T47D (cell line): ENCODE data around the gene NEUROG1.
"Not testable (repeated sequence)": the region's sequence is repeated elsewhere in the genome, so short reads cannot be mapped to it uniquely, and the experiment has no call there.

Experiments
- DNase-seq, 2 experiments: peaks; one replicate each; pipeline versions ENCODE4 v3.0.0 to v3.0.0-alpha.2; 2011 to 2012; ENCODE audit warnings: low read depth in 1 of 2, low spot score in 1 of 2
- JUND ChIP-seq: IDR thresholded peaks from 2 replicates; pipeline ENCODE4 v1.6.1; 2012; ENCODE audit warnings: low read depth
- in situ Hi-C: cut with HindIII; loops from 2 replicates; pipeline ENCODE4 v1.10.0; 2016; ENCODE audit warnings: low sequenced_read_pairs, low pct_unique_long_range_greater_than_20kb

The NEUROG1 gene

DNA sequence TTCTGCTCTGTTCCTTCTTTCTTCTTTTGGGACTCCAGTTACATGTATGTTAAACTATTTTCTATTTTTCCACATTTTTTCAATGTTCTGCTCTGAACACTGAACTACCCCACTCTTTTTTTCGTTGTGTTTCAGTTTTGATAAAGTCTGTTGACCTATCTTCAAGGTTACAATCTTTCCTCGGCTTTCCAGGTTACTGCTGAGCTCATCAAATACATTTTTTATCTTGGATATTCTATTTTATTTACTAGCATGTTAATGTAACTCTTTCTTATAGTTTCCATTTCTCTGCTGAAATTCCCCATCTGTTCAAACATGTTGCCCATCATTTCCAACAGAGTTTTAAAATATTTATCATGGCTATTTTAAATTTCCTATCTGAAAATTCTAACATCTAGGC lies 13.8 kb downstream of the NEUROG1 start:
- in situ Hi-C loops = no loop called here
- no peak for DNase-seq
- TF ChIP-seq JUND = no peak

DNA sequence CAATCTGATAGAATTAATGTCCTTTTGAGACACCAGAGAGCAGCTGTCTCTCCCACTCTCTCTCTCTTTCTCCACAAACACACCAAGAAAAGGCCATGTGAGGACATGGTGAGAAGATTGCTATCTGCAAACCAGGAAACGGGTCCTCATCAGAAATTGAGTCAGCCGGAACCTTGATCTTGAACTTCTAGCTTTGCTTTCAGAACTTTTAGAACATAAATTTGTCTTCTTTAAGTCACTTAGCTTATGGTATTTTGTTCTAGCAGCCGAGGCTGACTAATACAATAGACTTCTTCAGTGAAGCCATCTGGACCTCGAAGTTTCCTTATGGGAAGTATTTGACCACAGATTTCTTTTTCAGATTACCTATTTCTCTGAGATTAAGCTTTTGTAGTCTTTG lies 18.1 kb downstream of the NEUROG1 start:
- no peak for TF ChIP-seq JUND
- in situ Hi-C loops = no loop called here
- DNase-seq = no peak

DNA sequence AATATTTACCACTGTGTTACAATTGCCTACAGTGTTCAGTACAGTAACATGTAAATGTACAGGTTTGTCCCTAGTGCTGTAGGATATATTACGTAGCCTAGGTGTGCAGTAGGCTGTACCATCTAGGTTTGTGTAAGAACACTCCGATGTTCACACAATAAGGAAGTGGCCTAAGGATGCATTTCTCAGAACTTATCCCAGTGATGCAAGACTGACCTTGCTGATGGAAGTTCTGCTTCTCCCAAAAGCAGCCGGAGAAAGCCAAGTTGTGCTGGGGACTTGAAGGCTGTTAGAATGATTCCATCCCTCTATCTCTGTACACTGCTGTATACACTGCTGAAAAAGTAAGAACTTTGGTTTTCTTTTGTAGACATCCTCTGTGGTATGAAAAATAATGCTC lies 21.6 kb downstream of the NEUROG1 start:
- TF ChIP-seq JUND = no peak
- in situ Hi-C loops = no loop called here
- no peak for DNase-seq

DNA sequence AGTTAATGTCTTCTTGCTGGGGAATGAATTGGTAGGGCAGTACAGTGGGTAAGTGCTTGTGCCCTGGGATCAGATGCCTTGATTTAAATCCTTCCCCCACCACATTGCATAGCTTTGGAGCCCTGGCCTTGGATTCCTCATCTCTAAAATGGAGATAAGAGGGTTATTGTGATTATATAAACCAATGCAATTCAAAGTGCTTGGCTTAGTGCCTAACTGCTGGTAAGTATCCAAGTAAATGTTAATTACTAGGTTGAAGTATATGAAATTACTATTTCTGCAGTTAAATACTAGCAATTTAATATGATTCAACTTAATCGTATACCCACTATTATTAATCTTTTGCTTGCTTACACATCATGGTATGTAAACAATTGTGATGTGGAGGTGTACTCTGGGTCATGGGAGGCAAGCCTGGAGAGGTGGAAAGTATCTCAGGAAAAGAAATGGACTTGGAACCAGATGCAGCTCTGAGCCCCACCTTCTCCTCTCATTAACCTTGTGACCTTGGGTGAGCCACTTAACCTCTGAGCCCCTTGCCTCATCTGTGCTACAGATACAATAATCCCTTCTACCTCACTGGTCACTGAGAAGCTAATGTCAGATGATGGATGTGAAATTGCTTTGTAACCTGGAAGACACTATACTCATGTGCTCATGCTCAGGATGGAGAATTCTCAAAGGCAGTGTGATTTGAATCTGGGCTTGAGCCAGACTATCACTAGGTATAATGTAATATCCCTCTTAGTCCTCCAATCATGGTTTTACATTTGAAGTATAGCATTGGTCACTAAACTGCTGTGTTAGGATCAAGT lies 23.8 kb downstream of the NEUROG1 start:
- TF ChIP-seq JUND = no peak
- in situ Hi-C loops = no loop called here
- no peak for DNase-seq

DNA sequence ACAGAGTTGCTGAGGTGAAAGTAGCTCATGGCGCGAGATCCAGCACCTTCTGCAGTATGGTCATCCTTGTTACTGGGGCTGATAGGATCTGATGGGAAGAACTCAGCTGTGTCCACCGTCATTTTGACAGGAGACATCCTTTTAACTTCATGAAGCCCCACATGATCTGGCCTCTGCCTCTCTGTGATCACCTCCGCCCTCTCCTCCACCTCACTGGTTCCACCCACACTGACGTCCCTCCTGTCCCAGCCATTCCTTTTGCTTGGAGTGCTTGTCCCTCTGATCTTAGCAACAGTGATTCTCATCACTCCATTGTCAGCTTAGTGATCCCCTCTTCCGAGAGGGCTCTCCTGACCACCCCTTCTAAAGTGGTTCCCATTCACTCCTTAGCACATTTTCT lies 25.8 kb downstream of the NEUROG1 start:
- TF ChIP-seq JUND = no peak
- in situ Hi-C loops = no loop called here
- no peak for DNase-seq

DNA sequence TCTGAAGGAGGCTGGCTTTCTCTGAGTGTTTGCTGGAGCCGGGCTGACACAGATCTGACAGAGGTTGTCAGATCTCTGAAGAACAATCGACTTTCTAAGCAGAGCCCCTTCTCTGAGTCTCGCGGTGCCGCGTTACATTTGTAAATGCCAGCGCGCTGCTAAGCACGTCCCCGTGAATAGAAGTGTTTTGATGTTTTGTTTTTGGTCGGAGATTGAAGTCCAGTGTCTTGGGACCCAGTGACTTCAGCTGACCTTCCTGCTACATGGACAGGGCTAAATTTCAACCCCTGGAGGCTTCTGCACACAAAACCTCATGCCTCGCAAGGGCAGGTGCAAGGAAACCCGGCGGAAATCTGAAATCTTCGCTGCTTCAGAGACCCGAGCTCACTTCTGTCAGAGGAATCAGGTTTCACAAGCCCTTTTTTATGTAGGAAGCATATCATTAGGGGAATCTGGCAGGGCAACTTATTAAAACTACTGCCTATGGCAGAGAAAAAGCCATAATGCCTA lies 27.2 kb downstream of the NEUROG1 start:
- no peak for TF ChIP-seq JUND
- in situ Hi-C loops = no loop called here
- no peak for DNase-seq

DNA sequence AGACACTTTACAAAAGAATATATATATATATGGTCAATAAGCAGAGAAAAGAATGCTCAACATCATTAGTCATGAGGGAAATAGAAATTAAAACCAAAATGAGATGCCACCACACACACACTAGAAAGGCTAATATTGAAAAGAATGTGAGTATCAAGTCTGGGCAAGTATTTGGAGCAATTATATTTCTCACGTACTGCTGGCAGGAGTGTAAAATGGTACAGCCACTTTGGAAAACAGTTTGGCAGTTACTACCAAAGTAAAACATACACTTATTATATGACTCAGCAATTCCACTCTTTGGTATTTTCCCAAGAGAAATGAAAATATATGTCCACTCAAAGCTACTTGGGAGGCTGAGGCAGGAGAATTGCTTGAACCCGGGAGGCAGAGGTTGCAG lies 29.8 kb downstream of the NEUROG1 start:
- in situ Hi-C loops = no loop called here
- no peak for DNase-seq
- TF ChIP-seq JUND = no peak

DNA sequence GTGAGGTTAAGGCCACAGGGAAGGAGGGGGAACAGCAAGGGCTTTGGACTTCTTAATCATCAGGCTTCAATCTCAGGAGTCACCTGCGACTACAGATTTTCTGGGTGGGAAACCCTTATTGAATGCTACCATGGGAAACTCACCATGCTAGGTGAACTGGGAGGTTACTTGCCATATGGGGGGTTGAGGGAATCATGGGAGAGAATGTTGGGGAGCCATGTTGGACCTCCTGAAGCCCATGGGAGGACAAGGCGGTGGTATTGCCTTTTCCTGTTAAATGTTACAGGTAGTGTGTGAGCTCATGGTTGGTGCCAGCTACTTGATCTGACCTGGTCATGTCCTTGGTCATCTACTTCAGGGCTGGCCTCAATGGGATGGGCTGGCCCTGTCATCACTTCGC lies 31.4 kb downstream of the NEUROG1 start:
- no peak for DNase-seq
- no peak for TF ChIP-seq JUND
- in situ Hi-C loops = no loop called here

DNA sequence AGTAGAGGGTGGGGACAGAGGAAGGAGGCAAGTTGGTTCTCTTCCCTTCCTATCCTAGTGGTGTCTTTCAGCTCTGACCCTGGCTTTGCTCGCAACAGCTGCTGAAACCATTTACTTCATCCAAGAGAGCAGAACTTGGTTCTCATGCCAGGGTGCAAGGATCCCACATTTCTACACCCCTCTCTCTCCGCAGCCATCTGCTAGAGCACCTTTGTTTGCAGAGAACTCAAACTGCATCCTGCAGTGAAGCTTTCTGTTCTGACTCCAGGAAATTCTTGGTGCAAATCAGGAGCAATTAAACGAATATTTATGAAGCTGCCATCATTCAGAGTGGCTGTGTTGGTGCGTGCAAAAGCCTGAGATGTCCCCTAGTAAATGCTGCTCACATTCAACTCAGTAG lies 31.9 kb downstream of the NEUROG1 start:
- TF ChIP-seq JUND = no peak
- no peak for DNase-seq
- in situ Hi-C loops = no loop called here

DNA sequence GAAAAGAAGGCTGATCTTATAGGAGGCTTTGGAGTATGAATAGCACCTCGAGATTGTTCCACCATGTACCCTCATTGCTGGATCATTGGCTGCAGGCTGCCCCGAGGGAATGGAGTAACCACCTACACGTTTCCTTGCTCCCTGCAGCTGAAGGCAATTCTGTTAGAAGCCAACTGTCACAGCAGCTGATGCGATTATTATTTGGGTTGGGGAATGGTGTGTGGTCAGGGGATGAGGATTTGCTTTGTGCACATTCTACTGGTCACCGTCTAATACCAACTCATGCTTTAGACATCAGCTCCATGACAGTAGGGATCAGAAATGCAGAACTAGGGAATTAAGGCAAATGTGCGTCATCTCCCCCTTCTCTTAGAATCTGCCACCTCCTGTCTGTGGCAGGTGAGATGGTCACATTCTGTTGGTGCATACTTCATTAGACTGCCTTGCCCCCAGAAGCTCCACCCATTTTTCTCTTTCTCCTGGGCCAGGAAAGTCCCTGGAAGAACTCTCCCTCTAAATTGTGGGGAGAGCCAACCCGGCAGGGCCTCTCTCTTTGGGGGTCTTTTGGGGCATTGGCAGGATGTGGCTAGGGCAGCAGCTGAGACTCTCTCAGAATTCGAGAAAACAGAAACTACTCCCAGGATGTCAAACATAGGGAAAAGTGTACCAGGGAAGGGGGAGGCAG lies 32.8 kb downstream of the NEUROG1 start:
- DNase-seq = no peak
- in situ Hi-C loops = no loop called here
- TF ChIP-seq JUND = no peak

DNA sequence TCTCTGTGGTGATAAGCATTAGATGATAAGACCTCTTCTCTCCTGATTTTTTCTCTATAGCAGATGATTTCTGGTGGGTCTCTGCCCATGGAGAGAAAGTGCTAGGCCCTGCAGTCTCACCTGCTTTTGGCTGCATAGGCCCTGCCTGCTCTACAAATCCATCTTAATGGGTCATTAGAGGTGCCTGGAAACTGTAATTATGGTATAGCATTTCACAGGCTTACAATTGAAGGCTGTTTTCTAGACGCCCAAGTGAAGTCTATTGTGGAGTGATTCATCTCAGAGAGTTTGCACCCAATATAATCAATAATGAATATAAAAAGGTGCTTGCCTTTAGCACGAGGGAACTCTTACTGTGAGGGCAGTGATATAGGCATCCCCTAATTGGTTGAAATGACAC lies 33.8 kb downstream of the NEUROG1 start:
- TF ChIP-seq JUND = no peak
- in situ Hi-C loops = no loop called here

DNA sequence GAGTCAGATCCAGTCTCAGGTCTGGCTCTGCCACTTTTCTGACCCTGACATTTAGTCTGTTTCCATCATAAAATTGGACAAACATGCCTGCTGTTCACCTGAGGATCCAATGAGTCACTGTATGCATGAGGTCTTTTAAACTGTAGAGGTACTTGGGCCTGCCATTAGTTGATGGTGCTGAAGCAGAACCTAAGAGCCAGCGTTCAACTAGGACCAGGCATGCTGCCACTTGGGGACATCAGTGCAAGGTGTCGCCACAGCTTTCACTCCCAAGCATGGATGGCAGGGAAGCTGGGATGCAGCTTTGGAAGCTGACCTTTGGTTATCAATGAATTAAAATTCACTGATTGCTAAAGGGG lies 37.1 kb downstream of the NEUROG1 start:
- in situ Hi-C loops = no loop called here
- peak in 1 of 2 experiments; percentile 23 for DNase-seq
- TF ChIP-seq JUND = no peak

More for the DNA sequence above, 33.8 kb downstream of the NEUROG1 start:
- no peak for DNase-seq

DNA sequence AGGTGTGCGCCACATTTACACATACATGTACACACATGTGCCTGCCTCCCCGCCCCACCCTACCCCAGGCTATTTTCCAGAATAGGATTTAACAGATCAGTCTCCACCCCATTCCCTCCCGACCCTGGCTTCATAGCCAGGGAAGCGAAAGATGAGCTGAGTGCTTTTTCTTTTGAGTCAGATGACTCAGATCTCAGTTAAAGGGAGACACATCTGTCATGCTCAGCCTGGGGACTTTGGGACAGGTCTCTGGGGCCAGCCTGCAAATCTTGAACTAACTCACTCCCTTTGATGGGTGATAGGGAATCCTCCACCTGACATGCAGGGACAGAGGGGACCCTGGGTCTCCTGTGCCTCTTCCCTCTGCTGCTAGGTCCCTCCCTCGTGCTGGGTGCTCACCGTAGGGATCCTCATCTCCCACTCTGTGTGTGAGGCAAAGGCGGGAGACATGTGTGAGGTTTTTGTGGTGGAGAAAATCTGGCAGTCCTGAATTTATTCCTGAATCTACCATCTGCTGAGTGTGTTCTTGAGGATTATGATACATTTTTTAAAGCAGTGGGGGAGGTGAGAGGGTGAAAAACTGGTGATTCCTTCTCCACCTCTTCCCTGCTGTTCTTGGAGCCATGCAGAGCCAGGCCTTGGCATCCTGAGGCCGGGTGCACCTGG lies 37.7 kb downstream of the NEUROG1 start:
- DNase-seq = no peak

DNA sequence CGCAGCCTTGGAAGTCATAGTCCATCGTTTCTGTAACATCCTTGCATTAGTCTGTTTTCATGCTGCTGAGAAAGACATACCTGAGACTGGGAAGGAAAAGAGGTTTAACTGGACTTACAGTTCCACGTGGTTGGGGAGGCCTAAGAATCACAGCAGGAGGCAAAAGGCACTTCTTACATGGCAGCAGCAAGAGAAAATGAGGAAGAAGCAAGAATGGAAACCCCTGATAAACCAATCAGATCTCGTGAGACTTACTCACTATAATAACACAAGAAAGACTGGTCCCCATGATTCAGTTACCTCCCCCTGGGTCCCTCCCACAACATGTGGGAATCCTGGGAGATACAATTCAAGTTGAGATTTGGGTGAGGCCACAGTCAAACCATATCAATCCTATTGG lies 40.2 kb downstream of the NEUROG1 start:
- in situ Hi-C loops, DNase-seq: not testable (repeated sequence)

More for the DNA sequence above, 37.7 kb downstream of the NEUROG1 start:
- no peak for TF ChIP-seq JUND
- in situ Hi-C loops = no loop called here
